Measurements from ENCODE around the gene MED10. TPM values are rescaled to one million over a fixed set of nuclear protein-coding genes. Genes with fewer than 3 reads are reported as not detected.

The MED10 gene
- total and polyA plus RNA-seq, 2 experiments from 2014 or later = 19.7 to 75.5 TPM

DNA sequence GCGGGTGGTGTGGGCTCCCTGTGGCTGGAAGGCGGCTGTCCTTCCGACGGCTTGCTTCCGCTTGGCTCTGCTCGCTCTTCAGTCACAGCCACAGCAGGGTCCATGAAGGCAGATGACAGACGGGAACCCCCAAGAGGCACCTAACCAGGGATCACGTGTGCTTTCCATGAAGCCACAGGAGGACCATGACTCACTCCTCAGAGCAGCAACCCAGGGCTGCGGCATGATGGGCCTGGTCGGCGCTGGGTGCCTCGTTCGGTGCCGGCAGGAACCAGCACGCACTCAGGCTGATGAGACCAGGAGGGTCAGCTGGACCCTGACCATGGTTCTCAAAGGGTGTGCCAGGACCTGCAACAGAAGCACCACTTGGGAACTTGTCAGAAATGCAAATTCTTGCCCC lies 32.8 kb upstream of the MED10 start:
- Histone ChIP-seq H4K20me1 (ENCODE audit: insufficient read depth, poor library complexity, severe bottlenecking) (no peaks in the 10 kb centered on the region), H3K4me2 (no peak overlapping the region), H3K4me1 (ENCODE audit: insufficient read depth) (no peaks in the 10 kb centered on the region), H3K27me3 (peaks cover 2% of the 10 kb centered on the region), H3K79me2 (no peaks in the 10 kb centered on the region), H3K9me2 (replicated peaks; ENCODE audit: insufficient read depth) (no peaks in the 10 kb centered on the region), H3K27ac (no peak overlapping the region), H3K36me3 (replicated peaks; ENCODE audit: insufficient read depth, low read depth) (no peaks in the 10 kb centered on the region), H3K9me3 (ENCODE audit: low read depth) (no peaks in the 10 kb centered on the region), H3K4me3 (no peak overlapping the region), H2AFZ (no peak overlapping the region)
- no peak for DNase-seq (ENCODE audit: low spot score)
- no peak for TF ChIP-seq EZH2 (IDR thresholded peaks at IDR 0.05; ENCODE audit: borderline replicate concordance)
- no peak for TF ChIP-seq EZH2phosphoT487 (IDR thresholded peaks at IDR 0.05; ENCODE audit: low read depth, severe bottlenecking, unreplicated experiment)
- TF ChIP-seq CTCF (IDR thresholded peaks at IDR 0.05; ENCODE audit: poor library complexity) = no peak
- 93% methylated on average over 15 of the region's 15 CpGs for WGBS (ENCODE audit: low lambda C conversion rate, missing lambda C conversion rate)

- H3K27me3 ChIP-seq = peaks cover 2% of the 10 kb centered on the region
- H3K9me2 ChIP-seq (replicated peaks; ENCODE audit: insufficient read depth) = no peaks in the 10 kb centered on the region
- TF ChIP-seq CTCF (IDR thresholded peaks at IDR 0.05; ENCODE audit: poor library complexity) = no peak
- no peak overlapping the region for H3K4me3 ChIP-seq
- H3K79me2 ChIP-seq = no peaks in the 10 kb centered on the region
- no peaks in the 10 kb centered on the region for H3K4me1 ChIP-seq (ENCODE audit: insufficient read depth)
- 91% methylated on average over 9 of the region's 9 CpGs for WGBS (ENCODE audit: low lambda C conversion rate, missing lambda C conversion rate)
- no peaks in the 10 kb centered on the region for H3K9me3 ChIP-seq (ENCODE audit: low read depth)
- H3K27ac ChIP-seq = no peak overlapping the region
- DNase-seq (ENCODE audit: low spot score) = no peak
- no peaks in the 10 kb centered on the region for H3K36me3 ChIP-seq (replicated peaks; ENCODE audit: insufficient read depth, low read depth)
- no peak overlapping the region for H3K4me2 ChIP-seq
- H2AFZ ChIP-seq = no peak overlapping the region
- H4K20me1 ChIP-seq (ENCODE audit: insufficient read depth, poor library complexity, severe bottlenecking) = no peaks in the 10 kb centered on the region
Observed at GRCh38 chr5:6410421-6410820, 32.1 kb upstream of the MED10 start.

- Histone ChIP-seq H3K27me3 (peaks cover 2% of the 10 kb centered on the region), H3K9me2 (replicated peaks; ENCODE audit: insufficient read depth) (no peaks in the 10 kb centered on the region), H3K79me2 (no peaks in the 10 kb centered on the region), H3K9me3 (ENCODE audit: low read depth) (no peaks in the 10 kb centered on the region), H3K4me2 (no peak overlapping the region), H3K36me3 (replicated peaks; ENCODE audit: insufficient read depth, low read depth) (no peaks in the 10 kb centered on the region), H3K27ac (no peak overlapping the region), H2AFZ (no peak overlapping the region), H3K4me3 (no peak overlapping the region), H4K20me1 (ENCODE audit: insufficient read depth, poor library complexity, severe bottlenecking) (no peaks in the 10 kb centered on the region), H3K4me1 (ENCODE audit: insufficient read depth) (no peaks in the 10 kb centered on the region)
- WGBS (ENCODE audit: low lambda C conversion rate, missing lambda C conversion rate) = 84% methylated on average over 8 of the region's 8 CpGs
- no peak for TF ChIP-seq CTCF (IDR thresholded peaks at IDR 0.05; ENCODE audit: poor library complexity)
- TF ChIP-seq EZH2phosphoT487 (IDR thresholded peaks at IDR 0.05; ENCODE audit: low read depth, severe bottlenecking, unreplicated experiment) = no peak
- no peak for TF ChIP-seq EZH2 (IDR thresholded peaks at IDR 0.05; ENCODE audit: borderline replicate concordance)
- DNase-seq (ENCODE audit: low spot score) = no peak
Observed at GRCh38 chr5:6408627-6409446, 30.5 kb upstream of the MED10 start.

All from hepatocyte (in vitro differentiated cells).